Kidney epithelial cell (primary cell): ENCODE data around the gene MMP23B. TPM values are rescaled to one million over a fixed set of nuclear protein-coding genes. Genes with fewer than 3 reads are reported as not detected.

Experiments used
- DNase-seq: peaks from one replicate; pipeline ENCODE4 v3.0.0-alpha.2; 2010; ENCODE audit warnings: low read depth
- H3K27me3 ChIP-seq: 2 replicates; pipeline ENCODE4 v1.6.0; 2011; ENCODE audit warnings: low read length; ENCODE audit not compliant: control insufficient read depth, insufficient read depth
- H3K36me3 ChIP-seq: 2 replicates; pipeline ENCODE4 v1.5.1; 2011; ENCODE audit warnings: low read length; ENCODE audit not compliant: control insufficient read depth, insufficient read depth
- H3K4me3 ChIP-seq: 2 replicates; pipeline ENCODE4 v1.5.1; 2011; ENCODE audit warnings: low read depth, mild to moderate bottlenecking, control low read depth, low read length
- total RNA-seq: library from RNA; depleted of rRNA; stranded (reverse); fragments of >200 nt; gene quantifications from 2 replicates; pipeline ENCODE4 v1.2.3, GENCODE V29; 2015
- TF ChIP-seq, protein P1 (sequence below): IDR thresholded peaks from 2 replicates; pipeline ENCODE4 v1.5.1; 2011; ENCODE audit warnings: mild to moderate bottlenecking, moderate library complexity, low read length, control low read depth, inconsistent platforms; ENCODE audit not compliant: insufficient read depth, poor library complexity, severe bottlenecking

Gene MMP23B
- total RNA-seq, 1 donor from 2014 or later = 6.5 TPM

DNA sequence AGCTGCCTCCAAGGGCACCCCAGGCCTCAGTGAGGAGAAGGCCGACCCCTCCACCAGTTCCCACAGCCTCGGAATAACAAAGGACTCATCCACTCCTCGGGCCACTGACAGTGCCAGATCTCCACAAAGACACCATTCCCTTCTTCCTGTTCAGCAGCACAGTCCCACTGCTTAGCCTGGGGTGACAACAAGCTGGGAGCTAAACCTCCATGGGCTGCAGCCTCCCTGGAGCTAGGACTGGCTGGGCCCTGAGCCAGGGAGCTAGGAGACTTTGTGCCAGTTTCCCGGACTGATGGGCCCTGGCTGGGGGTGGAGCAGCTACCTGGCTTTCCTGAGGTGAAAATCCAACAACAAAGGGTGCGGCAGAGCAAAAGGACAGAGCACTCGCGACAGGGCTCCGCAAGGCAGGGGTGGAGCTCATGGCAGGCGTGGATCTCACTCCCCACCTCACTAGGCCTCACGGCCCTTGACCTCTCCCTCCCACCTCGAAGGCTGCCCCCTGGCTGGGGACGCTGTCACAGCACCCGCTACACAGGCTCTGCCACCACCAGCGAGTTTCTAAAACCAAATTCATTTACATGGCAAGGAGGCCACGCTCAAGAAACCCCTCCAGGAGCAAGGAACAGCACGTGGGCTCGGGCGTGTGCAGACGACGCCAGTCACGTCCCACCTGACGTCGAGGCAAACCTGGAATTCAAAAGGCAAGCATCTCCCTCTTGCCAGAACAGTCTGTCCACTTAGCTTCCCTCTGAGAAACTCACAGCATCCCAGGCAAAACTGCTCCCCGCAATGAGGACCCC, 46.8 kb downstream of the MMP23B start:
- no peak overlapping the region for H3K4me3 ChIP-seq
- TF ChIP-seq, protein P1, sequence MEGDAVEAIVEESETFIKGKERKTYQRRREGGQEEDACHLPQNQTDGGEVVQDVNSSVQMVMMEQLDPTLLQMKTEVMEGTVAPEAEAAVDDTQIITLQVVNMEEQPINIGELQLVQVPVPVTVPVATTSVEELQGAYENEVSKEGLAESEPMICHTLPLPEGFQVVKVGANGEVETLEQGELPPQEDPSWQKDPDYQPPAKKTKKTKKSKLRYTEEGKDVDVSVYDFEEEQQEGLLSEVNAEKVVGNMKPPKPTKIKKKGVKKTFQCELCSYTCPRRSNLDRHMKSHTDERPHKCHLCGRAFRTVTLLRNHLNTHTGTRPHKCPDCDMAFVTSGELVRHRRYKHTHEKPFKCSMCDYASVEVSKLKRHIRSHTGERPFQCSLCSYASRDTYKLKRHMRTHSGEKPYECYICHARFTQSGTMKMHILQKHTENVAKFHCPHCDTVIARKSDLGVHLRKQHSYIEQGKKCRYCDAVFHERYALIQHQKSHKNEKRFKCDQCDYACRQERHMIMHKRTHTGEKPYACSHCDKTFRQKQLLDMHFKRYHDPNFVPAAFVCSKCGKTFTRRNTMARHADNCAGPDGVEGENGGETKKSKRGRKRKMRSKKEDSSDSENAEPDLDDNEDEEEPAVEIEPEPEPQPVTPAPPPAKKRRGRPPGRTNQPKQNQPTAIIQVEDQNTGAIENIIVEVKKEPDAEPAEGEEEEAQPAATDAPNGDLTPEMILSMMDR = peak; percentile 51
- no peaks in the 10 kb centered on the region for H3K36me3 ChIP-seq
- DNase-seq = no peak
- no peaks in the 10 kb centered on the region for H3K27me3 ChIP-seq

DNA sequence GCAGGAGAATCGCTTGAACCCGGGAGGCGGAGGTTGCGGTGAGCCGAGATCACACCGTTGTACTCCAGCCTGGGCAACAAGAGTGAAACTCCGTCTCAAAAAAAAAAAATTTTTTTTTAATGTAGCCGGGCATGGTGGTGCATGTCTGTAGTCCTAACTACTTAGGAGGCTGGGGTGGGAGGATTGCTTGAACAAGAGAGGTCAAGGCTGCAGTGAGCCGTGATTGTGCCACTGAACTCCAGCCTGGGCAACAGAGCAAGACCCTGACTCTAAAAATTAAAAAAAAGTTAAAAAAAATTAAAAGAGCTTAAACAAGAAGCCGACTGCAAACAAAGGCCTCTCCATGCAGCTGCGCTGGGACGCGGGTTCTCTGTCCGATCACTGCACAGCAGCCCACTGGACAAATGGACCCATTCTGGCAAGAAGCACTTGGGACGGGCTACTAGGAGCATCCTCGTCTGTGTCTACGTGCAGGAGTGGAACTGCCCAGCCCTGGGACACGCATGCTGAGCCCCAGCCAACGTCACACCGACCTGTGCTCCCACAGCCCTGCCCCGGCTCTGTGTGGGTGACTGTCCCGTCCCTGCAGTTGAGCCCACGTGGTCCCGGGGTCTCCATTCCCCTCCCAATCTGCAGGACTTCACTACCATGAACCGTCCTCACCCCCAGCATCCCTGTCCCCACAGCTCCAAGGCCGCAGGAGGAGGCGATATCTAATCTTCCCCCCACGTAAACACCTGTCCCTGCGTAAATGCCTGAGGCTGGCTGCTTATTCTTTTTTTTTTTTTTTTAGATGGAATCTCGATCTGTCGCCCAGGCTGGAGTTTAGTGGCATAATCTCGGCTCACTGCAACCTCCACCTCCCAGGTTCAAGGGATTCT, 48.3 kb downstream of the MMP23B start:
- no peaks in the 10 kb centered on the region for H3K36me3 ChIP-seq
- TF ChIP-seq, protein P1 = no peak
- H3K4me3 ChIP-seq = no peak overlapping the region
- no peak for DNase-seq
- no peaks in the 10 kb centered on the region for H3K27me3 ChIP-seq

DNA sequence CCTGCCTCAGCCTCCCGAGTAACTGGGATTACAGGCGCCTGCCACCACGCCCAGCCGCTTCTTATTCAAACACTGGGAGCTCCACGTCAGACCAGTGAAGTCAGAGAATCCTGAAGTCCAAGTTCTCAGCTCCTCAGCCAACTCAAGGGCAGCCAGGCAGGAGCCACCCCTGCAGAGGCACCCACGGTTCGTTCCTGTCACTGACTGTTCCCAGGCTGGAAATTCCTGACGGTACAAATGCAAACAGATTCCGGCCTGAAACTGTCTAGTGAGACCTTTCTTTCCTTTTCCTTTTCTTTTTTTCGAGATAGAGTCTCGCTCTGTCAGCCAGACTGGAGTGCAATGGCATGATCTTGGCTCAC, 48.9 kb downstream of the MMP23B start:
- Histone ChIP-seq H3K27me3 (no peaks in the 10 kb centered on the region), H3K4me3 (no peak overlapping the region), H3K36me3 (no peaks in the 10 kb centered on the region)
- TF ChIP-seq, protein P1 = no peak
- no peak for DNase-seq

DNA sequence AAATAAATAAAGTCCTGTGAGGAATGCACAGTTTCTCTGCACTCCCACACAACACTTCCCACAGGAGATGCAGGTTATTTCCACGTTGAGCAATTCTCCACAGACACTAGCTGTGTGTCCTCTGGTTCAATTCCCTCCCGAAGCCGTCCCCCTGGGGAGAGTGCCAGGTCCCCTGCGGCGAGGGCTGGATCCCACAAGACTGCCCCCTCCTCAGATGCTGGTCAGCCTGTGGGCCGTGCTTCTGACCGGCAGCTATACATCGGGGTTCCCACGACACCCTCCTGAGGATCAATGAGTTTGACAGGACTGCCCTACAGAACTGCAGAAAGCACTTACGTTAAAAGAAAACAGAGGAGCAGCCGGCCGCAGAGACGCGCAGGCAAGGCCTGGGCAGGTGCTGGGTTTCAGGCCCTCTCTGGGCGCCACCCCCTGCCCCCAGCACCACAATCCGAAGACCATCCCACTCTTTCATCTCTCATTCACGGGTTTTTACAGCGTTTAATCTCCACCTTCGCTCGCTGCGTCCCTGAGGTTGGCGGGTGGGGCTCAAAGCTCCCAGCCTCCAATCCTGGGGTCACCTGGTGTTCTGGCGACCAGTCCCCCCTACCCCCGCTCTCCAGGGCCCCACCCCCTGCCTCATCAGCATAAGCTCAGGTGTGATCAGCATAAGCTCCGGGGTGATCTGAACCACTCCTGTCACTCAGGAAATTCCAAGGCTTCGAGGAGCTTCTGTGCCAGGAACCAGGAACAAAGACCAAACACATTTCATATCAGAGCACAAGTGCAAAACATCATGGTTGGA, 51.3 kb downstream of the MMP23B start:
- no peak overlapping the region for H3K4me3 ChIP-seq
- no peaks in the 10 kb centered on the region for H3K36me3 ChIP-seq
- no peak for DNase-seq
- H3K27me3 ChIP-seq = no peaks in the 10 kb centered on the region
- TF ChIP-seq, protein P1 = no peak

Other genes with a start within 250 kb of the MMP23B start
- gene CCNL2, start 232.8 kb upstream of the MMP23B start, total RNA-seq = 134 and 136 TPM in 2 replicates
- 134 and 159 TPM in 2 replicates for gene MRPL20, start 224.9 kb upstream of the MMP23B start, total RNA-seq
- gene ANKRD65, start 210.9 kb upstream of the MMP23B start, total RNA-seq = 1.4 and 1.6 TPM in 2 replicates
- 27.6 and 28.3 TPM in 2 replicates for gene VWA1, start 196.5 kb upstream of the MMP23B start, total RNA-seq
- gene ATAD3C, start 182.5 kb upstream of the MMP23B start, total RNA-seq = 0.38 and 0.75 TPM in 2 replicates
- gene ATAD3B, start 160.4 kb upstream of the MMP23B start, total RNA-seq = 31.4 and 37.8 TPM in 2 replicates
- gene ATAD3A, start 120.0 kb upstream of the MMP23B start, total RNA-seq = 51.5 and 53.6 TPM in 2 replicates
- 2.8 and 3.9 TPM in 2 replicates for gene TMEM240, start 91.5 kb upstream of the MMP23B start, total RNA-seq
- gene SSU72, start 57.3 kb upstream of the MMP23B start, total RNA-seq = 69.0 and 87.3 TPM in 2 replicates
- 8.0 and 9.2 TPM in 2 replicates for gene FNDC10, start 32.0 kb upstream of the MMP23B start, total RNA-seq
- 55.5 and 56.8 TPM in 2 replicates for gene MIB2, start 16.7 kb upstream of the MMP23B start, total RNA-seq
- 23.3 and 27.0 TPM in 2 replicates for gene CDK11B, start 26.8 kb downstream of the MMP23B start, total RNA-seq
- gene SLC35E2B, start 60.6 kb downstream of the MMP23B start, total RNA-seq = 28.0 and 33.4 TPM in 2 replicates
- gene CDK11A, start 92.2 kb downstream of the MMP23B start, total RNA-seq = 14.2 and 14.9 TPM in 2 replicates
- 63.9 and 68.1 TPM in 2 replicates for gene NADK, start 146.3 kb downstream of the MMP23B start, total RNA-seq